HG03025 (cell line): Measurements from ENCODE around the gene TEAD2.

ENCODE experiments used
- ATAC-seq: cut with Tn5 transposase; IDR thresholded peaks from one replicate; pipeline ENCODE4 v1.9.1; 2021; ENCODE audit warnings: mild to moderate bottlenecking, moderate library complexity; ENCODE audit not compliant: unreplicated experiment, low FRiP score

Gene TEAD2

GRCh38 chr19:49295208-49295880 is 66.9 kb downstream of the TEAD2 start:
- ATAC-seq = no peak

- ATAC-seq = no peak
Observed at GRCh38 chr19:49294401-49294800, 67.8 kb downstream of the TEAD2 start.
